ENCODE data around the gene ALKBH8.
"Not testable (repeated sequence)": the region's sequence is repeated elsewhere in the genome, so short reads cannot be mapped to it uniquely, and the experiment has no call there.

ALKBH8 gene

GRCh38 chr11:107576497-107577345 lies 11.2 kb upstream of the ALKBH8 start:
- not testable (repeated sequence) for DNase-seq

GRCh38 chr11:107573438-107573837 lies 7.9 kb upstream of the ALKBH8 start:
- no peak for DNase-seq

- DNase-seq = no peak
Measured at GRCh38 chr11:107570015-107570414, 4.5 kb upstream of the ALKBH8 start.

DNA sequence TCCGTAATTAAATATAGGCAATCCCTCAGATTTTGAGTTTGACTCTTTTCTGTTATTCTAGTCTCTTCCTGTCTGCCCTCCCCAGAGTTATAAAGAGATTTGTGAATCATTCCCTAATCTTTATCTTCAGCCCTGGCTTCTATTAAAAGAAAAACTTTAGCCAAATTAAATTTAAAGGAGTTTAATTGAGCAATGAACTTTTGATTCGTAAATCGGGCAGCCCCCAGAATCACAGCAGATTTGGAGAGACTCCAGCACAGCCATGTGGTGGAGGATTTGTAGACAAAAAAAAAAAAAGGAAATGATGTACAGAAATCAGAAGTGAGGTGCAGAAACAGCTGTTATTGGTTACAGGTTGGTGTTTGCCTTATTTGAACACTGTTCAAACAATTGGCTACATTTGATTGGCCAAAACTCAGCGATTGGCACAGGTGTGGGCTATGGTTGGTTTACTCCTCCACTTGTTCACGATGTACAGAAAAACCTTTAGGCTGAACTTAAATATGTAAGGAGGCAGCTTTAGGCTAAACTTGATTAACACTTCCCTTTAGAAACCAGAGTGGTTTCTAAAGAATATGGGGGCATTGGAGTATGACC lies 2.3 kb upstream of the ALKBH8 start:
- DNase-seq = no peak

DNA sequence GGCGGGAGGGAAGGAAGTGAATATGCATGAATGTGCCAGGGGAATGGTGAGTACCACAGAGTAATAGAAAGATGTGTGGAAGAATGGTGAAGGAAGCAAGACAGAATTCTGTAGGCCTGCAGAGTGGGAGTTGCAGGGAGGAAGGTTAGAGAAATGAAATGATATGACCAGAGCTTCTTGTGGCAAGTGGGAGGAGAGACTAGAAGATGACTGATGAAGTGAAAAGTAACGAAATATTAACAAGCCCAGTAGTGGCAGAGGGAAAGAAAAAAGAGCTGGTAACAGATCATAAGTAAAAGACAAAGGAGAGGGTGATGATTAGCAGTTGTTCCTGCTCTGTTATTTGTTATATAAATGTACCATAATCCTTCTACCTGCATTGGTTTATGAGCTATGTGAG lies 1.0 kb upstream of the ALKBH8 start:
- DNase-seq = no peak

DNA sequence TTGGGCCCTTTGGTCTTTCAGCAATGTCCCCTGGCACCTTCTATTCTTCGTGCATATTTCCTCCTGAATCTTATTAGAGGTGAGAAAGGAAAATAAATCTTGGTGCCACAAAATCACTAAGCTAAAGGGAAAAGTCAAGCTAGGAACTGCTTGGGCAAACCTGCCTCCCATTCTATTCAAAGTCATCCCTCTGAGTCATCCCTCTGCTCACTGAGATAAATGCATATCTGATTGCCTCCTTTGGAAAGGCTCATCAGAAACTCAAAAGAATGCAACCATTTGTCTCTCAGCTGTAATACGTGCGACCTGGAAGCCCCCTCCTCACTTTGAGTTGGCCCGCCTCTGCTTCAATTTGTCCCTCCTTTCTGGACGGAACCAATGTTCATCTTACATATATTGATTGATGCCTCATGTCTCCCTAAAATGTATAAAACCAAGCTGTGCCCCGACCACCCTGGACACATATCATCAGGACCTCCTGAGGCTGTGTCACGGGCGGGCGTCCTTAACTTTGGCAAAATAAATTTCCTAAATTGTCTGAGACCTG lies 493 bp upstream of the ALKBH8 start:
- not testable (repeated sequence) for DNase-seq

DNA sequence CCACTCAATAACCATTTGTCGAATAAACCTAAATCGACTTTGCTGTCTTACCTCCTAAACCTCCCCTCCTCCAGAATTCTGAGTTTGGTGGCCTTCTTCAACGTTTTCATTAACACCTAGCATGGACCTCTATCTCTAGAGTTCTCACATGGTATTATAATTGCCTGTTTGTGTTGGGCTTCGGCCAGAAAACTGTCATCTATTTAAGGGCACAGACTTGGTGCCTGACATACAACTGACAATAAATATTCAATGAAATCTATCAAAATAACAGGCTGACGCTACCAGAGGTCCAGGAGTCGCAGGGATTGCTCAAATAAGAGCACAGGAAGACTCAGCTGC lies 687 bp downstream of the ALKBH8 start:
- no peak for DNase-seq

- DNase-seq = no peak
Measured at GRCh38 chr11:107563702-107564101, 1.8 kb downstream of the ALKBH8 start.

- no peak for DNase-seq
Measured at GRCh38 chr11:107562647-107563208, 2.8 kb downstream of the ALKBH8 start.

- DNase-seq = no peak
Measured at GRCh38 chr11:107561688-107562087, 3.8 kb downstream of the ALKBH8 start.

DNA sequence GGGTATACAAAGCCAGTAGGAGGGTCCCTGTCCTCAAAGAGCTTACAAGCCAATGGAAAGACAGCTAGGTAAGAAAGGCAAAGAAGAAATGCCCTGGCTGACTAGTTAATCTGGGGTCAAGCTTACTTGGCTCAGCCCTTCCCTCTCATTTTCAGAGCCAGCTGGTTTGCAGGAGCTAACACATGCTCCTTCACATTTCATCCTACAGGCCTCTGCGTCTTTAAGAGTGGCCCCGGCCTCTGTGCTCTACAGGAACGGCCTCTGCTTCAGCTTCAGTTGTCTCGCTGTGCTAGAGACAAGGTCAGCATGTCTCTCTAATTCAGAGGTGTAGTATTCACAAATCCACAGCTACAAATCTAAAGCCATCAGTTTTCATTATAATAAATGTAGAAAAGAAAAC lies 15.2 kb downstream of the ALKBH8 start:
- no peak for DNase-seq

DNA sequence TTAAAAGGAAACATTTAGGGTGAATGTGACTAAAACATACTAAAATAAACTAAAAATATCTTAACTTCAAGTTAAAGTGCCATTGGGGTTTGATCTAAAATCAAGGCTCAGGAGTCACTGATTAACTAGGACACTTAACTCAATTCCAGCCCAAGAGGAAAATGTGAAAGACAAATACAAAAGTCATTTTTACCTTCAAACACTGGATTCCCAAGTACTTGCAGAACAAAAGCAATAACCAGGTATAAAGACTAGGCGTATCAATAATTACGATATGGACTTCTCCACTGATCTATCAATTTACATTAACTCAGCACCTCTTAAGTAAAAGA lies 15.6 kb downstream of the ALKBH8 start:
- DNase-seq = no peak

- DNase-seq = no peak
Measured at GRCh38 chr11:107549253-107549953, 16.1 kb downstream of the ALKBH8 start.

DNA sequence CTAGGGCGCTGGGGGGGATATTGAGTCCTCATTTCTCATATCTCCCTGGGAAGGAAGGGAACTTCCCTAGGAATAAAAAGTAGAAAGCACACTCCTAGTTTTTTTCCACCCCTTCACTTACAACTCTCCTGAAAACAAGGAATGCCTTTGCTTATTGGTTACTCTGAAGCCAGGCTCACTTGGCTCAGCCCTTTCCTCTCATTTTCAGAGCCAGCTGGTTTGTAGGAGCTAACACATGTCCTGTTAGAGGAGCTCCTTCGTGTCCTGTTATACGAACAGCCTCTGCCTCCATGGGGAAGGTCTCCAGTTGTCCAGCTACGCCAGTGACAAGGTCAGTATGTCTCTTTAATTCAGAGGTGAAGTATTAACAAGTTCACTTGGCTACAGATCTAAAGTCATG lies 17.6 kb downstream of the ALKBH8 start:
- no peak for DNase-seq

- no peak for DNase-seq
Measured at GRCh38 chr11:107545101-107545514, 20.4 kb downstream of the ALKBH8 start.

GRCh38 chr11:107538821-107539220 lies 26.7 kb downstream of the ALKBH8 start:
- DNase-seq = no peak

DNA sequence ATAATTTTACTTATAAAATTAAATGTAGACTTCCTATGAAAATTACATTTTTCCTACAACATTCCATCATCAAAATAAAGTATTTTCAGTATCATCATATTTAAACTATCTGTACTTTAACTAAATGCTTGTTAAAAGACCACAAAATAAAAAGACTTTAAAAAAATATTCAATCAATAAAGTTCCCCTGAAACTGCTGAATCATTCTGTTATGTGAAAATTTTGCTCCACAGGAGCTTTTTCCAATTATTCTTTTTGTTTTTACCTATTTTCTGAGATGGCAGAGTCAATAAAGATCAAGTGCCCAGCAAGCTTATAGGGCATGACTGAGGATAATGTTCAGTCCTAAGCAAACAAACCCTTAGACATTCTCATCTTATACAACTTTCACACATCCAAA lies 27.3 kb downstream of the ALKBH8 start:
- no peak for DNase-seq

GRCh38 chr11:107537155-107537554 lies 28.4 kb downstream of the ALKBH8 start:
- not testable (repeated sequence) for DNase-seq

DNA sequence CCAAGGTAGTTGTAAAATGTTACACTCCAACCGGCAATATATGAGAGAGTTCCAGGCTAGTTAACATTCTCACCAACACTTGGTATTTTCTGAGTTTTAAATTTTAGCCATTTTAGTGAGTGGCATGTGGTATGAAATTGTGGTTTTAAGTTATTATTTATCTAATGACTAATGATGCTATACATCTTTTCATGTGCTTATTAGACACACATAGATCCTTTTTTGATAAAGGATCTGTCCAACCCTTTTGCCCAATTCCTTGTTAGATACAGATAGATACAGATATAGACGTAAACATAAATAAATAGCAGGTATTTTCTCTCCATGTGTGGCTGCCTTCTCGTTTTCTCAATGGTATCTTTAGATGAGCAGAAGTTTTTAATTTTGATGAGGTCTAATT lies 39.3 kb downstream of the ALKBH8 start:
- no peak for DNase-seq

DNA sequence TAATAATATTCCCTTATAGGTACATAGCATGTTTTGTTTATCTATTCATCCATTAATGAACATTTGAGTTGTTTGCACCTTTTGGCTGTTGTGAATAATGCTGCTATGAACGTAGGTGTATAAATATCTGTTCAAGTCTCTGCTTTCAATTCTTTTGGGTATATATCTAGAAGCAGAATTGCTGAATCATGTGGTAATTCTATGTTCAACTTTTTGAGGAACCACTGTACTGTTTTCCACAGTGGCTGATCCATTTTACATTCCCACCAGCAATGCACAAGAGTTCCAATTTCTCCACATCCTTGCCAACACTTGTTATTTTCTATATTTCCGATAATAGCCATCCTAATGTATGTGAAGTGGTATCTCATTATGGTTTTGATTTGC lies 56.7 kb downstream of the ALKBH8 start:
- no peak for DNase-seq

DNA sequence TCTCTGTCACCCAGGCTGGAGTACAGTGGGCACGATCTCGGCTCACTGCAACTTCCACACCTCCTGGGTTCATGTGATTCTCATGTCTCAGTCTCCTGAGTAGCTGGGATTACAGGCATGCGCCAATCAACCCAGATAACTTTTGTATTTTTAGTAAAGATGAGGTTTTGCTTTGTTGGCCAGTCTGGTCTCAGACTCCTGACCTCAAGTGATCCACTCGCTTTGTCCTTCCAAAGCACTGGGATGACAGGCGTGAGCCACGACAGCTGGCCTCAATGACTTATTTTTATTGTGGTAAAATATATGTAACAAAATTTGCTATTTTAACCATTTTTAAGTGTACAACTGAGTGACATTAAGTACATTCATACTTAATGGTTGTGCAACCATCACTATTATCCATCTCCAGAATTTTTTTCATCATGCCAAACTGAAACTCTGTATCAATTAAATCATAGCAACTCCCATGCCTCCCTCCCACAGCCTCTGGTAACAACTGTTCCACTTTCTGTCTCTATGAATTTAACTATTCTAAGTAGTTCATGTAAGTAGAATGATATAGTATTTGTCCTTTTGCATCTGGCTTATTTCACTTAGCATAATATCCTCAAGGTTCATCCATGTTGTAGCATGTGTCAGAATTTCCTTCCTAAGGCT lies 57.2 kb downstream of the ALKBH8 start:
- no peak for DNase-seq

GRCh38 chr11:107505647-107506225 lies 59.8 kb downstream of the ALKBH8 start:
- no peak for DNase-seq

GRCh38 chr11:107504981-107505380 lies 60.6 kb downstream of the ALKBH8 start:
- DNase-seq = no peak
